OCI-LY7 (cell line): ENCODE results near the gene TUFM. TPM values are rescaled to one million over a fixed set of nuclear protein-coding genes. Genes with fewer than 3 reads are reported as not detected.

Source experiments
- BruUV-seq: library from RNA; stranded (reverse); fragments of 400-500 nt; replicated peaks from 2 replicates; lab custom pipeline; 2021; lab: Mats Ljungman, UMichigan
- CTCF ChIA-PET: fragments of 300-600 bp; sonication (Branson Sonifier 250); formaldehyde crosslinking; loops from one replicate; lab custom pipeline; 2022; ENCODE audit warnings: antibody characterized with exemption; ENCODE audit not compliant: unreplicated experiment; lab: Charles Lee
- POLR2A ChIA-PET: fragments of 300-600 bp; sonication (Branson Sonifier 250); formaldehyde crosslinking; loops from one replicate; lab custom pipeline; 2022; ENCODE audit warnings: antibody characterized with exemption; lab: Charles Lee
- DNase-seq: peaks from one replicate; pipeline ENCODE4 v3.0.0-alpha.2; 2015; ENCODE audit warnings: low spot score
- H2AFZ ChIP-seq: fragments of 200-600 bp; sonication (generic), shearing (Covaris generic); 2 replicates; pipeline ENCODE4 v1.6.1; 2014; ENCODE audit warnings: mild to moderate bottlenecking, antibody characterized with exemption, low read length, moderate library complexity
- H3K27ac ChIP-seq: fragments of 200-600 bp; sonication (generic); 2 replicates; pipeline ENCODE4 v1.5.1; 2014; ENCODE audit warnings: mixed run types, low read depth, mild to moderate bottlenecking, moderate library complexity, low read length, inconsistent platforms; ENCODE audit not compliant: poor library complexity, severe bottlenecking
- H3K36me3 ChIP-seq: fragments of 200-600 bp; sonication (generic); 2 replicates; pipeline ENCODE4 v1.6.1; 2014; ENCODE audit warnings: mild to moderate bottlenecking, antibody characterized with exemption, low read length, moderate library complexity, mixed read lengths; ENCODE audit not compliant: insufficient read depth
- H3K4me1 ChIP-seq: fragments of 200-600 bp; sonication (generic); 2 replicates; pipeline ENCODE4 v1.5.1; 2014; ENCODE audit warnings: mild to moderate bottlenecking, low read length; ENCODE audit not compliant: insufficient read depth, poor library complexity, severe bottlenecking
- H3K4me2 ChIP-seq: fragments of 200-600 bp; sonication (generic); 2 replicates; pipeline ENCODE4 v1.6.1; 2014; ENCODE audit warnings: mild to moderate bottlenecking, low read length
- H3K4me3 ChIP-seq: fragments of 200-600 bp; sonication (generic); 2 replicates; pipeline ENCODE4 v1.5.1; 2014; ENCODE audit warnings: mild to moderate bottlenecking, low read depth, low read length; ENCODE audit not compliant: poor library complexity, severe bottlenecking
- H3K79me2 ChIP-seq: fragments of 200-600 bp; sonication (generic); 2 replicates; pipeline ENCODE4 v1.6.1; 2016; ENCODE audit warnings: low read depth, mild to moderate bottlenecking, low read length, moderate library complexity, mixed read lengths; ENCODE audit not compliant: insufficient read depth
- H3K9me2 ChIP-seq: fragments of 200-600 bp; sonication (generic); 2 replicates; pipeline ENCODE4 v1.6.1; 2016; ENCODE audit warnings: mild to moderate bottlenecking, low read length, mixed read lengths; ENCODE audit not compliant: insufficient read depth
- H3K9me3 ChIP-seq: fragments of 200-600 bp; sonication (generic); 2 replicates; pipeline ENCODE4 v1.6.1; 2014; ENCODE audit warnings: mild to moderate bottlenecking, mixed run types, low read length, mixed read lengths
- H4K20me1 ChIP-seq: fragments of 200-600 bp; sonication (generic); 2 replicates; pipeline ENCODE4 v1.6.1; 2014; ENCODE audit warnings: mild to moderate bottlenecking, antibody characterized with exemption, low read length, moderate library complexity, mixed read lengths; ENCODE audit not compliant: insufficient read depth
- CTCF ChIP-seq: fragments of 200-600 bp; sonication (generic); conservative IDR thresholded peaks from 2 replicates; pipeline ENCODE4 v1.5.1; 2014; ENCODE audit warnings: mild to moderate bottlenecking, antibody characterized with exemption, low read length, moderate library complexity, mixed read lengths
- EZH2phosphoT487 ChIP-seq: fragments of 200-600 bp; sonication (generic); IDR thresholded peaks from 2 replicates; pipeline ENCODE4 v1.6.1; 2018; ENCODE audit warnings: low read depth, borderline replicate concordance, mild to moderate bottlenecking, mixed run types, antibody characterized with exemption, low read length, moderate library complexity, mixed read lengths
- intact Hi-C: fragments of 100-400 bp; cut with micrococcal nuclease; formaldehyde crosslinking; loops from one replicate; pipeline ENCODE4 v1.10.0; 2022; ENCODE audit not compliant: unreplicated experiment
- total RNA-seq, 2 experiments: library from RNA; depleted of rRNA in 1 of 2; stranded (reverse); fragments of >200 nt in 1 of 2; shearing (Covaris generic) in 1 of 2; gene quantifications; 2 replicates each; pipeline ENCODE4 v1.2.3, GENCODE V29; 2014 to 2022

The TUFM gene
- total RNA-seq, 2 experiments from 2014 or later: 184 to 211 TPM

- Histone ChIP-seq H3K9me2 (no peaks in the 10 kb centered on the region), H4K20me1 (no peaks in the 10 kb centered on the region), H3K4me3 (no peak overlapping the region), H3K4me1 (peaks cover 24% of the 10 kb centered on the region), H3K79me2 (peaks cover 6% of the 10 kb centered on the region; the same call in 1 of the 2 replicates), H3K36me3 (peaks cover 35% of the 10 kb centered on the region), H2AFZ (no peak overlapping the region), H3K9me3 (no peaks in the 10 kb centered on the region), H3K27ac (no peak overlapping the region), H3K4me2 (no peak overlapping the region)
- DNase-seq: no peak
- intact Hi-C loops: loop anchor here (10.0 kb wide), 1 partner anchor 1879 kb away; no protein-coding TSS in a partner anchor
- POLR2A ChIA-PET: interaction anchor here (0.7 to 1.2 kb wide), 2 partner anchors 68 to 71 kb away, joined by 3 read pairs; no protein-coding TSS in a partner anchor
- no peak for TF ChIP-seq EZH2phosphoT487
- TF ChIP-seq CTCF: no peak
- no TSS peak for BruUV-seq
- CTCF ChIA-PET: interaction anchor here (0.6 kb wide), 1 partner anchor 45 kb away, joined by 3 read pairs; no protein-coding TSS in a partner anchor
These were observed 30.0 kb upstream of the TUFM start for GRCh38 chr16:28876019-28876659.

GRCh38 chr16:28875134-28876018 lies 29.2 kb upstream of the TUFM start:
- BruUV-seq: no TSS peak
- POLR2A ChIA-PET: interaction anchor here (0.6 to 1.2 kb wide), 2 partner anchors 69 to 1137 kb away, joined by 3 read pairs; no protein-coding TSS in a partner anchor

More at GRCh38 chr16:28875134-28876018, 29.2 kb upstream of the TUFM start:
- TF ChIP-seq CTCF: peak; percentile 55
- TF ChIP-seq EZH2phosphoT487: no peak
- Histone ChIP-seq H3K4me1 (peaks cover 23% of the 10 kb centered on the region), H3K27ac (no peak overlapping the region), H3K4me2 (no peak overlapping the region), H4K20me1 (no peaks in the 10 kb centered on the region), H3K36me3 (peaks cover 38% of the 10 kb centered on the region), H3K79me2 (peaks cover 6% of the 10 kb centered on the region; the same call in 1 of the 2 replicates), H3K9me2 (no peaks in the 10 kb centered on the region), H3K9me3 (no peaks in the 10 kb centered on the region), H2AFZ (no peak overlapping the region), H3K4me3 (no peak overlapping the region)
- intact Hi-C loops: loop anchor here (10.0 kb wide), 1 partner anchor 1879 kb away; no protein-coding TSS in a partner anchor
- DNase-seq: no peak
- CTCF ChIA-PET: interaction anchor here (0.6 kb wide), 1 partner anchor 44 kb away, joined by 3 read pairs; no protein-coding TSS in a partner anchor
